HFF-Myc (cell line): ENCODE results near the gene CDC45.

ENCODE experiments used
- DNase-seq: peaks from one replicate; pipeline ENCODE4 v3.0.0-alpha.2; 2011; ENCODE audit warnings: low read depth; ENCODE audit errors: extremely low read depth
- H3K4me3 ChIP-seq: replicated peaks from 2 replicates; pipeline ENCODE4 v1.5.1; 2011; ENCODE audit warnings: low read depth, mild to moderate bottlenecking, control low read depth, low read length
- CTCF ChIP-seq: IDR thresholded peaks from 2 replicates; pipeline ENCODE4 v1.5.1; 2012; ENCODE audit warnings: mild to moderate bottlenecking, low read depth, low read length, control low read depth; ENCODE audit errors: missing control alignments

The CDC45 gene

GRCh38 chr22:19518635-19519034, 38.9 kb downstream of the CDC45 start:
- no peak overlapping the region for H3K4me3 ChIP-seq
- no peak for DNase-seq
- no peak for TF ChIP-seq CTCF

- TF ChIP-seq CTCF: no peak
- DNase-seq: no peak
- H3K4me3 ChIP-seq: no peak overlapping the region
These were observed 39.6 kb downstream of the CDC45 start for GRCh38 chr22:19519041-19519926.

- no peak for DNase-seq
- no peak for TF ChIP-seq CTCF
These were observed 40.3 kb downstream of the CDC45 start for GRCh38 chr22:19520007-19520406.

GRCh38 chr22:19520566-19521305, 41.0 kb downstream of the CDC45 start:
- no peak overlapping the region for H3K4me3 ChIP-seq

More at GRCh38 chr22:19520007-19520406, 40.3 kb downstream of the CDC45 start:
- H3K4me3 ChIP-seq: no peak overlapping the region

GRCh38 chr22:19522190-19522880, 42.6 kb downstream of the CDC45 start:
- TF ChIP-seq CTCF: no peak
- no peak for DNase-seq
- H3K4me3 ChIP-seq: no peak overlapping the region

More at GRCh38 chr22:19520566-19521305, 41.0 kb downstream of the CDC45 start:
- TF ChIP-seq CTCF: no peak
- DNase-seq: no peak

GRCh38 chr22:19522881-19523239, 43.1 kb downstream of the CDC45 start:
- no peak for TF ChIP-seq CTCF
- no peak overlapping the region for H3K4me3 ChIP-seq
- DNase-seq: no peak
